HG02678 (cell line): ENCODE measurements around the gene MATK.

Experiments
- ATAC-seq: cut with Tn5 transposase; IDR thresholded peaks from one replicate; pipeline ENCODE4 v1.9.1; 2021; ENCODE audit warnings: mild to moderate bottlenecking, moderate library complexity; ENCODE audit not compliant: unreplicated experiment

The MATK gene

DNA sequence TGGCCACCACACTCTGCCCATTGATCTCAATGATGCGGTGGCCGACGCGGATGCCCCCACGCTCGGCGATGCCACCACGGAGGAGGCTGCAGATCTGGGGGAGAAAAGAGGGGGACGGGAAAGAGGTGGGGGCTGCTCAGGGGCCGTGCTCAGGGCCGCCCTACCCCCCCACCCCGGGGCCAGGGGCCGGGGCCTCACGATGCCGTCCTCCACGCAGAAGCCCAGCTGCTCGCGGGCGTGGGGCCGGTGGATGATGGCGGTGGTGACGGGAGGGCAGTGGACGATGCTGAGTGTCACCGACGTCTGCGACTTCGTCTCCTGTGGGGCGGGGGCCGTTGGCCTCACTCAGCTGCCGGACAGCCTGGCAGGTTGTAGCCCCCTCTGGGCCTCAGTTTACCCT lies 34.9 kb downstream of the MATK start:
- no peak for ATAC-seq

DNA sequence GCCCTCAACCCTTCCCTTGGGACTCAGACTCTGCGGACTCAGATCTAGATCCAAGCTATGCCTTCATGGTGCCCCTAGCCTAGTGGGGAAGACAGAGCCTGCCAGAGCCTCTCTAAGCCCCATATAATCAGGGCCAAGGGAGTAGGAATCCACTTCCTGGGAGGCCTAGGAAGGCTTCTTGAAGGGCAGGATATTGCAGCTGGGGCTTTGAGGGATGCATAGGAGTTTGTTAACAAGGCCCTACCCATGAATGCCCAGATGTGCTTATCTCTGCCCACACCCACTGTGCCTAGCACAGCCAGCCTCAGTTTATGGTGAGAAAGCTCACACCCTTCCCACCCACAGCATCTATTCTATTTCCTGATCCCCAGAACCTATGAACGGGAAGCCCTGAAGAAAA lies 36.0 kb downstream of the MATK start:
- no peak for ATAC-seq

DNA sequence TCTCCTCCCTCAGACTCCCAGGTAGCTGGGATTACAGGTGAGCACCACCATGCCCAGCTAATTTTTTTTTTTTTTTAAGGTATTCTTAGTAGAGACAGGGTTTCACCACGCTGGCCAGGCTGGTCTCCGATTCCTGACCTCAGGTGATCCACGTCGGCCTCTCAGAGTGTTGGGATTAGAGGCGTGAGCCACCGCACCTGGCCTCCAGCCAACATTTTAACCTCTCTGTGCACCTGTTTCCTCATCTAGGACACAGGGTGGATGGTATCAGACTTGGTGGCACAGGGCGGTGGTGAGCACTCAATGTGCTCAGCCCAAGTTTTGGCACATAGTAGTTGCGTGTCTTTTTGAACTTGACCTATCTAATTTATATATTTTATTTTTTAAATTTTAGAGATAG lies 37.2 kb downstream of the MATK start:
- ATAC-seq: no peak

DNA sequence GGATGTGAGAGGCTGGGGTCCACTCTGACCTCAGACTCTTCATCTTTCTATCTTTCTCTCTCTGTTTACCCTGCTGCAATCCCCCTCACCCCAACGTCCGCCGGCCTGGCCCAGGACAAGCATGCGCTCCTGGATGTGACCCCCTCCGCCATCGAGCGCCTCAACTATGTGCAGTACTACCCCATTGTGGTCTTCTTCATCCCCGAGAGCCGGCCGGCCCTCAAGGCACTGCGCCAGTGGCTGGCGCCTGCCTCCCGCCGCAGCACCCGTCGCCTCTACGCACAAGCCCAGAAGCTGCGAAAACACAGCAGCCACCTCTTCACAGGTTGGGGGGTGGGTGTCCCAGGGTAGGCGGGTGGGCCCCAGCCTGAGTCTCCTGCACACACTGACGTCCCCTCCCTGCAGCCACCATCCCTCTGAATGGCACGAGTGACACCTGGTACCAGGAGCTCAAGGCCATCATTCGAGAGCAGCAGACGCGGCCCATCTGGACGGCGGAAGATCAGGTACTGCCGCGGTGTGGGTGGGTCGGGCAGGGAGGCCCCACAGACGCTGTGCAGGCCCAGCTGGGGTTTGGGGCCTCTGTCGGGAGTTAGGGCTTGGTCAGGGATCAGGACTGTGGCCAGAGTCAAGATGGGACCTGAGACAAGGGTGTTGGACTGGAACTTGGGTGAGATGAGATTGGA lies 39.7 kb downstream of the MATK start:
- ATAC-seq: no peak

DNA sequence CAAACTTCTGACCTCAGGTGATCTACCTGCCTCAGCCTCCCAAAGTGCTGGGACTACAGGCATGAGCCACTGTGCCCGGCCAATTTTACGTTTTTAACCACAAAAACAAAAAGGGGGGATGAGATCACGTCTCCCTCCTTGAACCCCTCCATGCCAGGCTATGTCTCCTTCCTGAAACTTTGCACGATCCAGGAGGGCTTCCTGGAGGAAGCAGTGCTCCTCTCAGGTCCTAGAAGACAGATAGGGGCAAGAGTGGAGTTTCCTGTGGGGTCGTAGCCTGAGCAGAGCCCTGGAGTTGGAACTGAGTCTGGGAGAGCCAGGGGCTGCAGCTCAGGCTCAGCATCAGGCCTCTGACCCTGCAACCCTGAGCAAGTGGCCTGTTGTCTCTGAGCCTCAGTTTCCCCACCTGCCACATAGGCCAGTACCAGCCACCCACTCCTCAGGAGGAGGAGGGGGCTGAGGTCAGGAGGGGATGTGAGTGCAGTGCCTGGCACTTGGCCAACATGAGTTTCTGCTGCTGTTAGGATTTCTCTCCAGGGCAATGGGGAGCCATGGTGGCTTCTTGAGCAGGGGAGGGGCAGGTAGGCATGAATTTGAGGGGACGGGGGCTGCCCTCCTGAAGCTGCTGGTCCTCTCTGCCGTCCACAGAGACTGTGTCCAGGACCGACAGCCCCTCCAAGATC lies 40.7 kb downstream of the MATK start:
- no peak for ATAC-seq

DNA sequence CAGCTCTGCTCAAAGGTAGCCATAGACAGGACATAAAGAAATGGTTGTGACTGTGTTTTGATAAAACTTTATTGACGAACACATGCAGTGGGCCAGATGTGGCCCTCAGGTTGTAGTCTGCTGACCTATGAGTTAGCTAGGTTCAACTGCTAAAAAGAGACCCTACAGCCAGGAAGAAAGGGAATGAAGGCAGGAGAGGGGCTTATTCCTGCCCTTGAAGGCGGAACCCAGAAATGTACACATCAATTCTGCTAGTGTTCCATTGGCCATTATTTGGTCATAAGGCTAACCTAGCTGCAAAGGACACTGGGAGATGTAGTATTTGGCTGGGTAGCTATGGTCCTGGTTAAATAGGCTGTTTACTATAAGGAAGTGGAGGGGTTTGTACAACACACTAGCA lies 42.7 kb downstream of the MATK start:
- ATAC-seq: no peak

DNA sequence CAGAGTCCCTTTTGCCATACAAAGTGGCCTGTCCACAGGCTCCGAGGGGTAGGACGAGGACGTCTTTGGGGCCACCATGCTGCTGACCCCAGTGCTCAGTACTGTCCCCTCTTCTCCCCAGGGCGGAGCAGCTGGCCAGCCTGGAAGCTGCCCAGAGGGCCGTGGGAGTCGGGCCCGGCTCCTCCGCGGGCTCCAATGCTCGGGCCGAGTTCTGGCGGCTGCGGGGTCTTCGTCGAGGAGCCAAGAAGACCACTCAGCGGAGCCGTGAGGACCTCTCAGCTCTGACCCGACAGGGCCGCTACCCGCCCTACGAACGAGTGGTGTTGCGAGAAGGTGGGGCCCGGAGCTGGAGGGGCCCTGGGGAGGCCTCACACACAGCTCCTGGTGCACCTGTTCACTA lies 45.8 kb downstream of the MATK start:
- no peak for ATAC-seq

DNA sequence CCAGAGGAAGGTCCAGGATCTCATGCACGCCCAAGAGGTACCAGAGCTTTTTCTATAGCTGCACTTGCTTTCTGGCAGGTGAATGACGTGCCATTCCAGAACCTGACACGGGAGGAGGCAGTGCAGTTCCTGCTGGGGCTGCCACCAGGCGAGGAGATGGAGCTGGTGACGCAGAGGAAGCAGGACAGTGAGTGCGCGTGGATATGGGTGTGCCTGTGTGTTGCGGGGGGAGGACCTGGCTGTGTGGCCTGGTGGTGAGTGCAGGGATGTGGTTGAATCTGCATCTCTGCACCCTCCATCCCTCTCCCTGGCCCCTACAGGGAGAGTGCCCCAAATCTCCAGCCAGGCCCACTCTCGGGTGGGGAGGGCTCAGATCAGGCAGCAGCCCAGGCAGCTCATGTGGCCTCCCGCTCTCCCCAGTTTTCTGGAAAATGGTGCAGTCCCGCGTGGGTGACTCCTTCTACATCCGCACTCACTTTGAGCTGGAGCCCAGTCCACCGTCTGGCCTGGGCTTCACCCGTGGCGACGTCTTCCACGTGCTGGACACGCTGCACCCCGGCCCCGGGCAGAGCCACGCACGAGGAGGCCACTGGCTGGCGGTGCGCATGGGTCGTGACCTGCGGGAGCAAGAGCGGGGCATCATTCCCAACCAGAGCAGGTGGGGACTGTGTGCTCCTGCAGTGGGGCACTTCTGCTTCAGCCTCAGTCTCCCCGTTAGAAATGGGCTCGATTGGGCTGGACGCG lies 47.5 kb downstream of the MATK start:
- ATAC-seq: no peak

DNA sequence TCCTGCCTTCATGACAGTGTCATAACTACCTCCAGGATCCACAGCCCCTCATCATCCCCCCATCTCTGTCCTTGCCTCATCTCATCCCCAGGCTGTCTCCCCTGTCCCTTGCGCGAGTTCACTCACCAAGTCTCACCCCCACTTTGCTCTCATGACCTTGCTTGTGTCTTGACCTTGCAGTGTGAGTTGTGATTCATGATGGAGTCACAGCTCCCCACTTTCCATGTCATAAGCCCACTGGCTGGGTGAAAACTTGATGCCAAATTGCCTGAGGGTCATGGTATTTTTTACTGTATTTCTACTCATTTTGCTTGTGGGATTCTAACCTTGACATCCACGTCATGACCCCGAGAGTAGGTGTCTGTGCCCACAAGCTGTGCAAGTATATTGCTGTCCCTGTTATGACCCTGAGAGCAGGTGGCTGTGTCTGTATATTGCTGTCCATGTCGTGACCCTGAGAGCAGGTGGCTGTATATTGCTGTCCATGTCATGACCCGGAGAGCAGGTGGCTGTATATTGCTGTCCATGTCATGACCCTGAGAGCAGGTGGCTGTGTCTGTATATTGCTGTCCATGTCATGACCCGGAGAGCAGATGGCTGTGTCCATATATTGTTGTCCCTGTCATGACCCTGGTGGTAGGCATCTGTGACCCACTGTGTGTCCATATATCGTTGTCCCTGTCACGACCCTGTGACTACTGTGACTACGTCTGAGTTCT lies 48.5 kb downstream of the MATK start:
- ATAC-seq: no peak

DNA sequence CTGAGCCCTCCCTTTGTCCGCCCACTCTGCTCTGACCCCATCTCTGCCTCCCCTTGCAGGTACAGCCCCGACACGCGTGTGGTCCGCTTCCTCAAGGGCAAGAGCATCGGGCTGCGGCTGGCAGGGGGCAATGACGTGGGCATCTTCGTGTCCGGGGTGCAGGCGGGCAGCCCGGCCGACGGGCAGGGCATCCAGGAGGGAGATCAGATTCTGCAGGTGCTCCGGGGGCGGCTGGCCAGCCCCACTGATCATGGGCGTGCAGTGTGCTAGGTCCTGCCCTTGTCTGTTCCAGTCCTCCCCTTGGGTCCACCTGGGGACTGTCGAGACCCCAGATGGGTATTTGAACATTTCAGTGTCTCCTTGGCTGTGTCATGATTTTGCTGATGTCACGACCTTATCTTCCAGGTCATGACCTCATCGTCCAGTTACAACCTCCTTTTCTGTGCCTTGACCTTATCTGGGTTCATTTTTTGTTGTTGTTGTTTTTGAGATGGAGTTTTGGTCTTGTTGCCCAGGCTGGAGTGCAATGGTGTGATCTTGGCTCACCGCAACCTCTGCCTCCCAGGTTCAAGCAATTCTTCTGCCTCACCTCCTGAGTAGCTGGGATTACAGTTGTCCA lies 50.0 kb downstream of the MATK start:
- ATAC-seq: no peak

DNA sequence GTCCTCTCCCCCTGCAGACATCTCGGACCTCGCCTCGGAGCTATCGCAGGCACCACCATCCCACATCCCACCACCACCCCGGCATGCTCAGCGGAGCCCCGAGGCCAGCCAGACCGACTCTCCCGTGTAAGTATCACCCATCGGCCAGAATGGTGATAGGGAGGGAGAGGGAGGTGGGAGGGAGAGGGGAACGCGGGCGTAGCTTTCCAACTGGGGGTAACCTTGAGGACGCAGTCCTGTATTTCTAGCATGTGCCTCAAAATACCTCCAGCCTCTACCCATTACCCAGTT lies 51.9 kb downstream of the MATK start:
- ATAC-seq: no peak

DNA sequence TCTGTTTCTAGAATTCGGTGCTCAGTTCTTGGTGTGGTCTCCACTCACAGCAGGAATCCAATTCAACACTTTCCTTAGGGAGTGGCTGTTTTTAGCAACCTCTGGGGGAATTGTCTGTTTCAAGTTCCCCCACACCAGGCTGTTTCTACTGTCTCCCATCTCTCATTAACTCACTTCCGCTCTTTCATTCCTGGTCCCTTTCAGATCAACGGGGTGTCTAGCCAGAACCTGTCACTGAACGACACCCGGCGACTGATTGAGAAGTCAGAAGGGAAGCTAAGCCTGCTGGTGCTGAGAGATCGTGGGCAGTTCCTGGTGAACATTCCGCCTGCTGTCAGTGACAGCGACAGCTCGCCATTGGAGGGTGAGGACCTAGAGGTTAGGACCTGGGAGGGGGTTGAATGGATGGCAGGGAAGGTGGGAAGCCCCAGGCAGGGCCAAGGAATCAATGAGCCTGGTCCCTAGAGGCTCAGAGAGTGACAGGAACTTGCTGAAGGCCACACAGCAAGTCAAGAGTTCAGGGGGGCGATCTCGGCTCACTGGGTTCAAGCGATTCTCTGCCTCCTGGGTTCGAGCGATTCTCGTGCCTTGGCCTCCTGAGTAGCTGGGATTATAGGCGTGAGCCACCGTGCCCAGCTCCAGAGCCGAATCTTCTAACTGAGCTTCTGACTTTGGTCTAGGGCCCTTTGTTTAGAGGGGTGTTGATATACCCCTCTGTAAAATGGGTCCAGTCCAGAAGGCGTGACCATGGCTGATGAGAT lies 52.5 kb downstream of the MATK start:
- no peak for ATAC-seq

DNA sequence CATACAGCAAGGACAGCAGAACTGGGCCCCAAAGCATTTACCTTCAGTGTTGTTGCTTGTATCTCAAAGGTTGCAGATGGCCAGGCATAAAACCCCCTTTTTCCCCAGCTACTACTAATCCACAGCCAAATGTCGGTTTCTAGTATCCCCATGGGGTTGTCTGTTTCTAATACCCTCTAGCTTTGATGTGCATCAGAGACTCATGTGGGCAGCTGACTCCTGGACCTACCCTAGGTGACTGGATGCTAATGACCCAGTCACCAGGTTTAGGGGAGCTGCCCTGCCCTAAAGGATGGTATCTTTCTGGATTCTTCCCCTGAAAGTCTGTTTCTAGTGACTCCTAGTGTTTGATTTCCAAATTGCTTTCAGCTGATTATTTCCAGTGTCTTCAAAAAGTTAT lies 54.1 kb downstream of the MATK start:
- ATAC-seq: no peak

DNA sequence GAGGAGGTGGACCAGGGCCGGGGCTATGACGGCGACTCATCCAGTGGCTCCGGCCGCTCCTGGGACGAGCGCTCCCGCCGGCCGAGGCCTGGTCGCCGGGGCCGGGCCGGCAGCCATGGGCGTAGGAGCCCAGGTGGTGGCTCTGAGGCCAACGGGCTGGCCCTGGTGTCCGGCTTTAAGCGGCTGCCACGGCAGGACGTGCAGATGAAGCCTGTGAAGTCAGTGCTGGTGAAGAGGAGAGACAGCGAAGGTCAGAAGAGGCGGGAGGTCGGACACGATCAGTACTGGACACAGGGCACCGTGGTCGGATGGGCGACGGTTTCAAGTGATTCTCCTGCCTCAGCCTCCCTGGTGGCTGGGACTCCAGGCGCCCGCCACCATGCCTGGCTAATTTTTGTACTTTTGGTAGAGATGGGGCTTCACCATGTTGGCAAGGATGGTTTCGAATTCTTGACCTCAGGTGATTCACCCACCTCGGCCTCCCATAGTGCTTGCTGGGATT lies 55.7 kb downstream of the MATK start:
- ATAC-seq: no peak
